Measurements from ENCODE around the gene CTBP1.

CTBP1 gene

DNA sequence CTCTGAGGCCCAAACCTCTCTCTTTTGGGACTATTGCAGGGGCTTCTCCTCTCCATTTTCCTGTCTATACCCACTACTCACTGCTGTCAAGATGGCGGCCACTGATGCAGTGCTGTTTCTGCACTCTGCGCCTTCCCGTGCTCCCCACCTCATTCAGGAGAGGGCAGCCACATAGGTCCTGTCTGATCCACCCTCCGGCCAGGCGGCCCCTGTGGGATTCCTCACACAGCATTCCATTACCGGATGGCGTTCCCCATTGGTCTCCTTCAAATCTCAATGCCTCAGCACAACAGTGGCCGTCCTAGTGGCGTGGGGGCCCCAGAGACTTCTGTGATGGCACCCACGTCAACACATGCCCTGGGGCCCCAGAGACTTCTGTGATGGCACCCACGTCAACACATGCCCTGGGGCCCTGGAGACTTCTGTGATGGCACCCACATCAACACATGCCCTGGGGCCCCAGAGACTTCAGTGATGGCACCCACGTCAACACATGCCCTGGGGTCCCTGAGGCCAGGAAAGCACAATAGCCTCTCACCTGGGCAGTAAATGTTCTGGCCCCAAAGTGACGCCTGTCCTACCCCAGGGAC is 83.9 kb downstream of the CTBP1 start:
- no peak for DNase-seq (ENCODE audit: low read depth)
- no peak overlapping the region for H3K4me3 ChIP-seq (ENCODE audit: low read depth, low read length)
- TF ChIP-seq, protein P1, sequence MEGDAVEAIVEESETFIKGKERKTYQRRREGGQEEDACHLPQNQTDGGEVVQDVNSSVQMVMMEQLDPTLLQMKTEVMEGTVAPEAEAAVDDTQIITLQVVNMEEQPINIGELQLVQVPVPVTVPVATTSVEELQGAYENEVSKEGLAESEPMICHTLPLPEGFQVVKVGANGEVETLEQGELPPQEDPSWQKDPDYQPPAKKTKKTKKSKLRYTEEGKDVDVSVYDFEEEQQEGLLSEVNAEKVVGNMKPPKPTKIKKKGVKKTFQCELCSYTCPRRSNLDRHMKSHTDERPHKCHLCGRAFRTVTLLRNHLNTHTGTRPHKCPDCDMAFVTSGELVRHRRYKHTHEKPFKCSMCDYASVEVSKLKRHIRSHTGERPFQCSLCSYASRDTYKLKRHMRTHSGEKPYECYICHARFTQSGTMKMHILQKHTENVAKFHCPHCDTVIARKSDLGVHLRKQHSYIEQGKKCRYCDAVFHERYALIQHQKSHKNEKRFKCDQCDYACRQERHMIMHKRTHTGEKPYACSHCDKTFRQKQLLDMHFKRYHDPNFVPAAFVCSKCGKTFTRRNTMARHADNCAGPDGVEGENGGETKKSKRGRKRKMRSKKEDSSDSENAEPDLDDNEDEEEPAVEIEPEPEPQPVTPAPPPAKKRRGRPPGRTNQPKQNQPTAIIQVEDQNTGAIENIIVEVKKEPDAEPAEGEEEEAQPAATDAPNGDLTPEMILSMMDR (IDR thresholded peaks at IDR 0.05; ENCODE audit: low read depth, low read length, missing control alignments): no peak

DNA sequence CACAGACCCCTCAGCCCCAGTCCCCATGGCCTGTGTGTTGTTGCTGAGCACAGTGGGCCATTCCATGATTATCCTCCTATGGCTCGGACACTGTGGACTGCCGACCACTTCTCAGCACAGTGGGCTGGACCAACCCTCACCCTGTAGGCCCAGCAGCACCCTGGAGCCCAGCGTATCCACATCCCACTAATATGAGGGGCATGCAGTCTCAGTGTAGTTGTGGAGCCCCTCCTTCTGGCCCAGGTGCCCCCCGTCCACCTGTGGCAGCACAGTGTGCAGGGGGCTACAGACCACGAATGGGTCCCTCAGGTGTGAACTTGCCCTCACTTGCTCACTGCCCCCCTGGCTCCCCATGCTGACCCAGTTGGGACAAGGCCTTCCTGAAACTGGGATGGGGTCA is 84.5 kb downstream of the CTBP1 start:
- DNase-seq (ENCODE audit: low read depth): no peak
- no peak overlapping the region for H3K4me3 ChIP-seq (ENCODE audit: low read depth, low read length)
- TF ChIP-seq, protein P1 (IDR thresholded peaks at IDR 0.05; ENCODE audit: low read depth, low read length, missing control alignments): no peak

DNA sequence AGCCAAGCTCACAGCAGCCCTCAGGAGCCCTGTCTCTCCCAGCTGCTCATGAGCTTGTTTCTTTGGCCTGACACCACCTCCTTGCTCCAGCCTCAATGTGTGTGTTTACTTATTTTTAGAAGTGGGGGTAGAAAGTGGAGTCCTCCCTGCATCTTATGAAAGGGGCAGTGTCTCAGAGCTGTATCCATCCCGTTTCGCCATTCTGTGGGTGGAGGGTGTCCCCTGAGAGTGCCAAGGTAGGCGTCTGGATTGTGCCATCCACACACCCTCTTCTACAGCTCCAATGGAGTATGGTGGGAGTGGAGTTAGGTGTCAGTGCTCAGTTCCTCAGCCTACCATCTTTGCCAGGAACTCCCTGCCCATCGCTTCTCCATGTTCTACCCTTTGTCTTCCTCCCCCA is 84.9 kb downstream of the CTBP1 start:
- TF ChIP-seq, protein P1 (IDR thresholded peaks at IDR 0.05; ENCODE audit: low read depth, low read length, missing control alignments): no peak
- H3K4me3 ChIP-seq (ENCODE audit: low read depth, low read length): no peak overlapping the region
- no peak for DNase-seq (ENCODE audit: low read depth)
